HepG2 (cell line): Measurements from ENCODE around the gene RUNX2. TPM values are rescaled to one million over a fixed set of nuclear protein-coding genes. Genes with fewer than 3 reads are reported as not detected.

Experiments
- ATAC-seq: fragments of 200-7000 bp; cut with Tn5 transposase; 3 replicates; pipeline ENCODE4 v1.9.1; 2020; ENCODE audit warnings: mild to moderate bottlenecking, moderate library complexity
- BruUV-seq: library from RNA; stranded (reverse); fragments of 400-500 nt; replicated peaks from 2 replicates; lab custom pipeline; 2021; lab: Mats Ljungman, UMichigan
- CTCF ChIA-PET: fragments of 300-600 bp; formaldehyde crosslinking; extraction: SDS; loops from one replicate; lab custom pipeline; 2021; ENCODE audit warnings: low total read pairs, inconsistent platforms, low intra/inter-chr PET ratio; lab: Yijun Ruan, JAX
- POLR2A ChIA-PET: fragments of 350-600 bp; sonication (Branson Sonifier 250); formaldehyde crosslinking; loops from one replicate; lab custom pipeline; 2020; ENCODE audit warnings: antibody characterized with exemption, inconsistent platforms; lab: Yijun Ruan, JAX
- DNase-seq: peaks from one replicate; pipeline ENCODE4 v3.0.0-alpha.2; 2015; ENCODE audit warnings: low spot score
- FAIRE-seq: peaks from 3 replicates; lab custom pipeline; 2011; peaks lifted over from hg19 to GRCh38; lab: Jason Lieb, UNC
- H2AFZ ChIP-seq: one replicate; pipeline ENCODE4 v1.6.1; 2011; ENCODE audit warnings: low read length, inconsistent platforms
- H3K27ac ChIP-seq: fragments of 300-600 bp; 3 replicates; pipeline ENCODE4 v1.8.0; 2011; ENCODE audit warnings: mixed run types, mild to moderate bottlenecking, mixed read lengths, low read length, inconsistent platforms; ENCODE audit not compliant: insufficient read depth; ENCODE audit errors: extremely low read length
- H3K27me3 ChIP-seq, 2 experiments: fragments of 200-600 bp in 1 of 2; 2 replicates in 1 of 2; 3 replicates in 1 of 2; pipeline versions ENCODE4 v1.6.0 to v1.8.0; 2011; ENCODE audit warnings: low read length in 2 of 2, mild to moderate bottlenecking in 2 of 2, moderate library complexity in 2 of 2, inconsistent platforms in 1 of 2; ENCODE audit not compliant: insufficient read depth in 2 of 2, control insufficient read depth in 1 of 2
- H3K36me3 ChIP-seq, 2 experiments: fragments of 200-600 bp in 1 of 2; replicated peaks in 1 of 2; 2 replicates in 1 of 2; 3 replicates in 1 of 2; pipeline versions ENCODE4 v1.5.1 to v1.8.0; 2011; ENCODE audit warnings: low read length in 2 of 2, inconsistent platforms in 1 of 2; ENCODE audit not compliant: insufficient read depth in 2 of 2, control insufficient read depth in 1 of 2
- H3K4me1 ChIP-seq: 2 replicates; pipeline ENCODE4 v1.5.1; 2012; ENCODE audit warnings: low read length, inconsistent platforms; ENCODE audit not compliant: insufficient read depth
- H3K4me2 ChIP-seq: 2 replicates; pipeline ENCODE4 v1.6.0; 2011; ENCODE audit warnings: low read depth, low read length, inconsistent platforms
- H3K4me3 ChIP-seq, 3 experiments: fragments of 200-600 bp in 1 of 3; sonication (generic), shearing (Covaris generic) in 1 of 3; replicated peaks in 1 of 3; 2 replicates each; pipeline ENCODE4 v1.5.1; 2011 to 2016; ENCODE audit warnings: low read length in 3 of 3, inconsistent platforms in 2 of 3, low read depth in 2 of 3, mild to moderate bottlenecking in 2 of 3, control low read depth in 1 of 3, mixed read lengths in 1 of 3; ENCODE audit not compliant: insufficient read depth in 1 of 3
- H3K79me2 ChIP-seq: one replicate; pipeline ENCODE4 v1.6.1; 2011; ENCODE audit warnings: low read length, inconsistent platforms; ENCODE audit not compliant: insufficient read depth
- H3K9ac ChIP-seq: 2 replicates; pipeline ENCODE4 v1.6.0; 2011; ENCODE audit warnings: mild to moderate bottlenecking, low read depth, low read length, inconsistent platforms; ENCODE audit not compliant: insufficient read depth
- H3K9me3 ChIP-seq: 2 replicates; pipeline ENCODE4 v1.5.1; 2012; ENCODE audit warnings: mild to moderate bottlenecking, low read length
- H4K20me1 ChIP-seq: 2 replicates; pipeline ENCODE4 v1.6.0; 2011; ENCODE audit warnings: inconsistent platforms, mild to moderate bottlenecking, low read length, moderate library complexity; ENCODE audit not compliant: insufficient read depth
- ARID4A ChIP-seq: sonication (generic); formaldehyde crosslinking; IDR thresholded peaks from 2 replicates; pipeline ENCODE4 v1.5.0; 2020; ENCODE audit warnings: mild to moderate bottlenecking, missing genetic modification reagents, borderline replicate concordance
- ATF6 ChIP-seq: sonication (generic); formaldehyde crosslinking; conservative IDR thresholded peaks from 2 replicates; pipeline ENCODE4 v1.4.0; 2020; ENCODE audit warnings: missing genetic modification reagents
- DZIP1 ChIP-seq: sonication (generic); formaldehyde crosslinking; IDR thresholded peaks from 2 replicates; pipeline ENCODE4 v1.5.0; 2020; ENCODE audit warnings: mild to moderate bottlenecking, missing genetic modification reagents
- GATA4 ChIP-seq: sonication (generic); IDR thresholded peaks from 2 replicates; pipeline ENCODE4 v1.6.1; 2016; ENCODE audit warnings: antibody characterized with exemption, low read depth, borderline replicate concordance
- GPN1 ChIP-seq: sonication (generic); formaldehyde crosslinking; IDR thresholded peaks from 2 replicates; pipeline ENCODE4 v1.5.1; 2020; ENCODE audit warnings: missing genetic modification reagents, borderline replicate concordance
- KLF12 ChIP-seq: sonication (generic); formaldehyde crosslinking; IDR thresholded peaks from 2 replicates; pipeline ENCODE4 v1.4.0; 2020; ENCODE audit warnings: missing genetic modification reagents, borderline replicate concordance
- NFKBIZ ChIP-seq: IDR thresholded peaks from 2 replicates; pipeline ENCODE4 v1.6.1; 2018; ENCODE audit warnings: missing genetic modification reagents, missing compliant biosample characterization
- TSC22D2 ChIP-seq: sonication (generic); formaldehyde crosslinking; IDR thresholded peaks from 2 replicates; pipeline ENCODE4 v1.5.1; 2020; ENCODE audit warnings: missing genetic modification reagents, mild to moderate bottlenecking, borderline replicate concordance
- ZSCAN29 ChIP-seq: sonication (generic); formaldehyde crosslinking; conservative IDR thresholded peaks from 2 replicates; pipeline ENCODE4 v1.4.0; 2020; ENCODE audit warnings: mild to moderate bottlenecking, missing genetic modification reagents
- WGBS: methylation state at CpG from one replicate; pipeline ENCODE4 v1.1.6; 2017; ENCODE audit warnings: low lambda C conversion rate; 5-methylcytosine and 5-hydroxymethylcytosine counted together
- in situ Hi-C: cut with HindIII; loops from 2 replicates; pipeline ENCODE4 v1.10.0; 2017; ENCODE audit warnings: low pct_unique_long_range_greater_than_20kb; ENCODE audit not compliant: extremely low pct_ligation_motif_present
- intact Hi-C: fragments of 100-400 bp; cut with micrococcal nuclease; formaldehyde crosslinking; loops from one replicate; pipeline ENCODE4 v1.10.0; 2022; ENCODE audit not compliant: unreplicated experiment
- polyA plus RNA-seq, 8 experiments: library from polyadenylated mRNA; depleted of rRNA in 3 of 8; stranded (reverse) in 7 of 8; unstranded in 1 of 8; fragments of >200 nt; fragmentation: Illumina TruSeq in 4 of 8; extraction: Trizol in 4 of 8; gene quantifications; 2 replicates each; pipeline versions ENCODE4 v1.2.1 to v1.2.3, GENCODE V29; 2011 to 2016; ENCODE audit warnings: low read depth in 4 of 8, missing spikeins in 1 of 8, mixed read lengths in 1 of 8; ENCODE audit not compliant: insufficient read depth in 1 of 8
- total RNA-seq, 5 experiments: library from RNA; depleted of rRNA; stranded (reverse); fragments of >200 nt; fragmentation: Illumina TruSeq; extraction: Trizol; gene quantifications; 2 replicates each; pipeline ENCODE4 v1.2.3, GENCODE V29; 2016; ENCODE audit warnings: low read depth in 1 of 5
- TF ChIP-seq, protein P1 (sequence below): sonication (generic); formaldehyde crosslinking; IDR thresholded peaks from 2 replicates; pipeline ENCODE4 v1.4.0; 2020; ENCODE audit warnings: missing genetic modification reagents, mild to moderate bottlenecking, borderline replicate concordance

The RUNX2 gene
- total and polyA plus RNA-seq, 2 of the 13 experiments (the other 11 are each of a cell fraction or from before 2014, with no cell fraction given) = not detected

GRCh38 chr6:45689926-45690615 lies 361.9 kb downstream of the RUNX2 start:
- intact Hi-C loops (no loop called here), in situ Hi-C loops (no loop called here)
- Histone ChIP-seq H3K9me3 (no peaks in the 10 kb centered on the region), H4K20me1 (no peaks in the 10 kb centered on the region), H3K36me3 (no peaks in the 10 kb centered on the region), H3K4me2 (no peak overlapping the region), H3K79me2 (no peaks in the 10 kb centered on the region), H3K27me3 (peaks cover 0 to 7% of the 10 kb centered on the region in 2 experiments; a peak in 1 of 5 replicates), H3K9ac (no peak overlapping the region), H3K4me1 (peaks cover 14% of the 10 kb centered on the region), H3K27ac (no peak overlapping the region)
- no peak for DNase-seq
- POLR2A ChIA-PET = no interaction called here
- 32% methylated on average over 2 of the region's 2 CpGs for WGBS
- BruUV-seq = no TSS peak
- CTCF ChIA-PET = no interaction called here
- no peak for TF ChIP-seq ARID4A (CRISPR knock-in tag)
- no peak for TF ChIP-seq GATA4
- no peak for TF ChIP-seq NFKBIZ (CRISPR knock-in tag)
- no peak for TF ChIP-seq DZIP1 (CRISPR knock-in tag)
- TF ChIP-seq KLF12 (CRISPR knock-in tag) = no peak
- TF ChIP-seq ATF6 (CRISPR knock-in tag) = no peak
- TF ChIP-seq TSC22D2 = no peak
- TF ChIP-seq, protein P1, sequence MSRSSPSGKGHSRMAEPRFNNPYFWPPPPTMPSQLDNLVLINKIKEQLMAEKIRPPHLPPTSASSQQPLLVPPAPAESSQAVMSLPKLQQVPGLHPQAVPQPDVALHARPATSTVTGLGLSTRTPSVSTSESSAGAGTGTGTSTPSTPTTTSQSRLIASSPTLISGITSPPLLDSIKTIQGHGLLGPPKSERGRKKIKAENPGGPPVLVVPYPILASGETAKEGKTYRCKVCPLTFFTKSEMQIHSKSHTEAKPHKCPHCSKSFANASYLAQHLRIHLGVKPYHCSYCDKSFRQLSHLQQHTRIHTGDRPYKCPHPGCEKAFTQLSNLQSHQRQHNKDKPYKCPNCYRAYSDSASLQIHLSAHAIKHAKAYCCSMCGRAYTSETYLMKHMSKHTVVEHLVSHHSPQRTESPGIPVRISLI (CRISPR knock-in tag) = no peak
- TF ChIP-seq GPN1 (CRISPR knock-in tag) = no peak
- no peak for TF ChIP-seq ZSCAN29 (CRISPR knock-in tag)
- TF ChIP-seq, all 625 proteins: peak for 0
- no peak overlapping the region for H2AFZ ChIP-seq
- FAIRE-seq (no peak), ATAC-seq (no peak)
- H3K4me3 ChIP-seq = no peak overlapping the region
